Uterus (tissue), 2 donors: ENCODE results near the gene DCST1.

Experiments used
- CTCF ChIP-seq, 4 experiments: fragments of 200-600 bp in 2 of 4; fragments of 450-650 bp in 2 of 4; sonication (generic) in 2 of 4; IDR thresholded peaks; one replicate each; pipeline ENCODE4 v1.5.1; 2016 to 2019; ENCODE audit warnings: antibody characterized with exemption in 4 of 4, mild to moderate bottlenecking in 2 of 4, moderate library complexity in 1 of 4
- POLR2A ChIP-seq, 2 donors: fragments of 450-650 bp; IDR thresholded peaks; one replicate each; pipeline ENCODE4 v1.6.1; 2016; ENCODE audit warnings: antibody characterized with exemption in 2 of 2, mild to moderate bottlenecking in 1 of 2, moderate library complexity in 1 of 2

DNA sequence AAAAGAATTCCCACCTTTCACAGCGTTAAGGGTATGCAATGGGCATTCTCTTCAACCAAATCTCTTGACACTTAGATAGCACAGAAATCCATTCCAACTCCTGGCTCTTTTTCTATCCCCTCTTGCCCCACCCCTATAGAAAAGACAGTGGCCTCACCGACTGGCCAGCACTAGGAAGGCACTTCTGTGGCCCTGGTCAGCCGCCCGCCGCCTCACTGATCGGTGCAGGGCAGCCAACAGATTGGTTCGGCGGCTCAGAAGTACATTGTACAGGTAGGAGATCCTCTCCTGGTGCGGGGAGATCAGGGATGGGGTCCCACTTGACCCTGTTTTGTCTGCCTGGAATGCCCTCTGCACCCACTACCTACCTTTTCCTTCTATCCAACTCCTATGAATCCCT is 9.3 kb upstream of the DCST1 start:
- TF ChIP-seq POLR2A (IDR thresholded peaks at IDR 0.05) (no peak), CTCF (IDR thresholded peaks at IDR 0.05) (no peak)
